ENCODE data around the gene ABCA13. TPM values are rescaled to one million over a fixed set of nuclear protein-coding genes. Genes with fewer than 3 reads are reported as not detected.

Gene ABCA13
- total RNA-seq, 1 experiment from 2014 or later: 2.1 TPM

DNA sequence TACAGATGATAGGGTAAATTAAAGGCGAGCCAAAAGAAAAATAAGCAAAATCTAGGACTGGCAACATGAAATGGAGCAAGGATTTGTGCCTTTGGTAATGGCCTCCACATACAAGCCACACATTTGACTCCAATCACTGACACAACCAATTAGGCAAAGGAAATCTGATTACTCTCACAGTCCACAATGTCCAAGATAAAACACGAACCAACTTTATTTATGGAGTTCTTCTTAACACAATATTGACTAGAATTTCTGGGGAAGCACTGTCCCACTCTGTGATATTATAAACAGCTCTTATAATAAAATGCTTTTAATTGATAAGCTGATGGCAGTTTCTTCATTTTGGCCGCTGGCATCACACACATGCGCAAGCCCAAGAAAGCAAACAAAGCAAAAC, 334.2 kb downstream of the ABCA13 start:
- Histone ChIP-seq H3K36me3 (ENCODE audit: low read depth, low read length) (no peaks in the 10 kb centered on the region), H4K20me1 (ENCODE audit: low read length) (no peaks in the 10 kb centered on the region), H3K27me3 (ENCODE audit: low read length) (no peaks in the 10 kb centered on the region), H3K4me1 (ENCODE audit: insufficient read depth, low read length) (no peaks in the 10 kb centered on the region), H3K9me3 (ENCODE audit: low read length) (no peaks in the 10 kb centered on the region), H3K79me2 (ENCODE audit: low read length) (no peaks in the 10 kb centered on the region), H3K4me3 (ENCODE audit: low read length) (no peak overlapping the region), H3F3A (ENCODE audit: low read length, unreplicated experiment) (no peaks in the 10 kb centered on the region), H3K9ac (ENCODE audit: low read length) (no peak overlapping the region), H3K4me2 (ENCODE audit: low read length) (no peak overlapping the region), H3K9me2 (replicated peaks; ENCODE audit: low read length) (no peaks in the 10 kb centered on the region), H2AFZ (ENCODE audit: low read length) (no peak overlapping the region), H3K27ac (ENCODE audit: low read length) (no peak overlapping the region)
- intact Hi-C loops (cut with micrococcal nuclease): no loop called here
- DNase-seq: no peak
- POLR2A ChIA-PET (ENCODE audit: unreplicated experiment): no interaction called here
- no peak for ATAC-seq
- no TSS peak for BruUV-seq (replicated peaks)
- CTCF ChIA-PET: no interaction called here
- TF ChIP-seq EZH2 (IDR thresholded peaks at IDR 0.05; ENCODE audit: low read length, unreplicated experiment) (no peak), CTCF (conservative IDR thresholded peaks at IDR 0.05; ENCODE audit: low read depth, low read length) (no peak), EZH2phosphoT487 (IDR thresholded peaks at IDR 0.05; ENCODE audit: borderline replicate concordance, low read length) (no peak)

- H3K4me1 ChIP-seq (ENCODE audit: insufficient read depth, low read length): no peaks in the 10 kb centered on the region
- BruUV-seq (replicated peaks): no TSS peak
- H3K4me3 ChIP-seq (ENCODE audit: low read length): no peak overlapping the region
- H3K36me3 ChIP-seq (ENCODE audit: low read depth, low read length): no peaks in the 10 kb centered on the region
- H3K27ac ChIP-seq (ENCODE audit: low read length): no peak overlapping the region
- H3K9me2 ChIP-seq (replicated peaks; ENCODE audit: low read length): no peaks in the 10 kb centered on the region
- H3K27me3 ChIP-seq (ENCODE audit: low read length): no peaks in the 10 kb centered on the region
- no peaks in the 10 kb centered on the region for H4K20me1 ChIP-seq (ENCODE audit: low read length)
- CTCF ChIA-PET: no interaction called here
- H3K79me2 ChIP-seq (ENCODE audit: low read length): no peaks in the 10 kb centered on the region
- H3F3A ChIP-seq (ENCODE audit: low read length, unreplicated experiment): no peaks in the 10 kb centered on the region
- no peak overlapping the region for H3K9ac ChIP-seq (ENCODE audit: low read length)
- no peak overlapping the region for H2AFZ ChIP-seq (ENCODE audit: low read length)
- POLR2A ChIA-PET (ENCODE audit: unreplicated experiment): no interaction called here
- no peak for ATAC-seq
- no peak for TF ChIP-seq EZH2 (IDR thresholded peaks at IDR 0.05; ENCODE audit: low read length, unreplicated experiment)
- TF ChIP-seq EZH2phosphoT487 (IDR thresholded peaks at IDR 0.05; ENCODE audit: borderline replicate concordance, low read length): no peak
- TF ChIP-seq CTCF (conservative IDR thresholded peaks at IDR 0.05; ENCODE audit: low read depth, low read length): no peak
- DNase-seq: no peak
- intact Hi-C loops (cut with micrococcal nuclease): no loop called here
- no peaks in the 10 kb centered on the region for H3K9me3 ChIP-seq (ENCODE audit: low read length)
- H3K4me2 ChIP-seq (ENCODE audit: low read length): no peak overlapping the region
Measured at GRCh38 chr7:48506569-48506968, 335.3 kb downstream of the ABCA13 start.

GRCh38 chr7:48511080-48511479, 339.8 kb downstream of the ABCA13 start:
- Histone ChIP-seq H3K79me2 (ENCODE audit: low read length) (no peaks in the 10 kb centered on the region), H2AFZ (ENCODE audit: low read length) (no peak overlapping the region), H3F3A (ENCODE audit: low read length, unreplicated experiment) (no peaks in the 10 kb centered on the region), H3K9ac (ENCODE audit: low read length) (no peak overlapping the region), H3K27ac (ENCODE audit: low read length) (no peak overlapping the region), H3K9me3 (ENCODE audit: low read length) (no peaks in the 10 kb centered on the region), H3K27me3 (ENCODE audit: low read length) (no peaks in the 10 kb centered on the region), H3K4me1 (ENCODE audit: insufficient read depth, low read length) (no peaks in the 10 kb centered on the region), H3K9me2 (replicated peaks; ENCODE audit: low read length) (no peaks in the 10 kb centered on the region), H3K36me3 (ENCODE audit: low read depth, low read length) (no peaks in the 10 kb centered on the region), H3K4me3 (ENCODE audit: low read length) (no peak overlapping the region), H4K20me1 (ENCODE audit: low read length) (no peaks in the 10 kb centered on the region), H3K4me2 (ENCODE audit: low read length) (no peak overlapping the region)
- intact Hi-C loops (cut with micrococcal nuclease): no loop called here
- no TSS peak for BruUV-seq (replicated peaks)
- no peak for ATAC-seq
- TF ChIP-seq CTCF (conservative IDR thresholded peaks at IDR 0.05; ENCODE audit: low read depth, low read length): no peak
- no peak for TF ChIP-seq EZH2phosphoT487 (IDR thresholded peaks at IDR 0.05; ENCODE audit: borderline replicate concordance, low read length)
- no peak for TF ChIP-seq EZH2 (IDR thresholded peaks at IDR 0.05; ENCODE audit: low read length, unreplicated experiment)
- ChIA-PET CTCF (no interaction called here), POLR2A (ENCODE audit: unreplicated experiment) (no interaction called here)
- DNase-seq: no peak

Data from PC-3 (cell line).